GM18507 (cell line): ENCODE data around the gene KIF25.

Experiments used
- DNase-seq: peaks from one replicate; pipeline ENCODE4 v3.0.0; 2011; ENCODE audit warnings: low read depth; ENCODE audit not compliant: insufficient read length; ENCODE audit errors: extremely low spot score
- FAIRE-seq: peaks from 2 replicates; lab custom pipeline; 2011; peaks lifted over from hg19 to GRCh38; lab: Jason Lieb, UNC

The KIF25 gene, protein sequence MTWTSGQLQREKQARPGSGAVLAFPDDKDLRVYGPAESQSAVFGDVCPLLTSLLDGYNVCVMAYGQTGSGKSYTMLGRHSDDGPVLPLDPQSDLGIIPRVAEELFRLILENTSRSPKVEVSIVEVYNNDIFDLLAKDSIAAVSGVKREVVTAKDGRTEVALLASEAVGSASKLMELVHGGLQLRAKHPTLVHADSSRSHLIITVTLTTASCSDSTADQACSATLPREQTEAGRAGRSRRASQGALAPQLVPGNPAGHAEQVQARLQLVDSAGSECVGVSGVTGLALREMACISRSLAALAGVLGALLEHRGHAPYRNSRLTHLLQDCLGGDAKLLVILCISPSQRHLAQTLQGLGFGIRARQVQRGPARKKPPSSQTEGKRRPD

DNA sequence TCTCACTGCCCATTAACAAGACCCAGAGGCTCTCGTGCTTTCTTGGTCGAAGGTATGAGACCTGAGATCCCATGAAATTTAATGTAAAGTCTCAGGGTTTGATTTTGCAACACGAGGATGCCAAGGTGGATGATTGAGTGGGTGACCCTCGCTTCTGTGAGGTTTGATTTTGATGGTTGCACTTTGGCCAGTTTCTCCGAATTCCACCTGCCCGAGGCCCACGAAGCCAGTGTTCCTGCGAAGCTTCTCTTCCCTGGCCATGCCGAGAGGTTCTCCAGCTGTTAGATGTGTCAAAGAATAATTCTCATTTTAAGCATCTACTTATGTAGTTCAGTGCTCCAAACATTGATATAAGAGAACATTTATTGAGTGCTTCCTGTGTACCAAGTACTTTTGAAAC, at the start of gene KIF25:
KIF25 (plus strand) TSS at position 30 of the 400 bp plus-strand sequence. CDS start 31,915 bp downstream, outside the sequence.
- DNase-seq = no peak
- FAIRE-seq = no peak

DNA sequence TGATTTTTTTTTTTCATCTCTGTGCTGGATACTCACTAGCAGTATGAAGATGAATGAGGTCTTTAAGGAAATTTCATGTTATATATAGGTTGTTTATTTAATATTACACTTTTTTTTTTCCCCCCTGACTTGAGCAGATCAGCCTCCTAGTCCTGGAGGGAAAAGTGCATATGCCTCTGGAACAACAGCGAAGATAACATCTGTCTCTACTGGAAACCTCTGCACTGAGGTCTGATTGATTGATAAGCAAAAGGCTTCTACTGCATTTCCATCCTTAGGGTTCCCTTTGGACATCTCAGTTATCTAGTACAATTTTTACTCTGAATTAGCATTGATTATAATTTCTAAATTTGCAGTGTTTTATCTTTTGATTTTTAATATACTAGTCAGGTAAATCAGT, 49.8 kb upstream of the KIF25 start:
- FAIRE-seq (no peak), DNase-seq (no peak)

DNA sequence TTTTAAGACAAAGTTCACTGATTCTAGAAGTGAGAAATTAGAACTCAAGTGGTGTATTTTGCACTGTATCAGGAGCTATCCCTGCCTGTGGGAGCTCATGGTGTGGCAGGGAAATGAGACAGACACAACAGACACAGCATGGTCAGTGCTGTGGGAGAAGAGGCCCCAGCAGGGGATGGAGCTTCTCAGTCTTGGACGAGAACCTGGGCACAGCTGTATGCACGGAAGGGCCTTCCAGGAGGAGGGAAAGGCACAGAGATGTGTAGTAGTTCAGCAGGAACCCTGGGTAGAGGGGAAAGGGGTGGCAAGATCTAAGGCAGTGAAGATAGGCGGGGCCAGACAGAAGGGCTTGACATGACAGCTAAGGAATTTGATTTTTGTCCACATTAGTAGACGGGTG, 48.8 kb upstream of the KIF25 start:
- DNase-seq (no peak), FAIRE-seq (no peak)

DNA sequence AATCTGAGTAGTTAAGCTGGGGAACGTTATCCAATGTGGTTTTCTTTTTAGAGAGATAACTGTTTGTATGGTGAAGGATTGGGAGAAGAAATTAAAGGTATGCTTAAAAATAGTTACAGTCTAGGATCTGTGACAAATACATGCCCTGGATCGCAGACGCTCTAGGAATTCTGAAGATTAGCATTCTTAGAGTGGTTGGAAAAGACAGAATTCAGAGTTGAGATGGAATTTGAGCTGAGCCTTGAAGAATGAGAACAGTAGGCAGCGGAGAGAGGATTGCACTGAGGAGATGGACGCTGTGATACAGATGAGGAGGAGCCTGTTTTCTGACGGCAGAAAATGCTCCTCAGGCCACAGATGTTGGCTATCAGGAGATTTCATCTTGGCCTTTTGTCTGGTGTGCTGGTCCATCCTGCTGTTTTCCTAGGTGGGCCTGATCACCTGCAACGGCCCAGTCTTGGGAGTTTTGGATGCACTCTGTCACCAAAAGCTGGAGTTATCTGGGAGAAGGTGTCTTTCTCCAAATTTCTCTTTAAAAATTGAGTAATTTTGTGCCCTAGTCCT, 48.3 kb upstream of the KIF25 start:
- FAIRE-seq (no peak), DNase-seq (no peak)

DNA sequence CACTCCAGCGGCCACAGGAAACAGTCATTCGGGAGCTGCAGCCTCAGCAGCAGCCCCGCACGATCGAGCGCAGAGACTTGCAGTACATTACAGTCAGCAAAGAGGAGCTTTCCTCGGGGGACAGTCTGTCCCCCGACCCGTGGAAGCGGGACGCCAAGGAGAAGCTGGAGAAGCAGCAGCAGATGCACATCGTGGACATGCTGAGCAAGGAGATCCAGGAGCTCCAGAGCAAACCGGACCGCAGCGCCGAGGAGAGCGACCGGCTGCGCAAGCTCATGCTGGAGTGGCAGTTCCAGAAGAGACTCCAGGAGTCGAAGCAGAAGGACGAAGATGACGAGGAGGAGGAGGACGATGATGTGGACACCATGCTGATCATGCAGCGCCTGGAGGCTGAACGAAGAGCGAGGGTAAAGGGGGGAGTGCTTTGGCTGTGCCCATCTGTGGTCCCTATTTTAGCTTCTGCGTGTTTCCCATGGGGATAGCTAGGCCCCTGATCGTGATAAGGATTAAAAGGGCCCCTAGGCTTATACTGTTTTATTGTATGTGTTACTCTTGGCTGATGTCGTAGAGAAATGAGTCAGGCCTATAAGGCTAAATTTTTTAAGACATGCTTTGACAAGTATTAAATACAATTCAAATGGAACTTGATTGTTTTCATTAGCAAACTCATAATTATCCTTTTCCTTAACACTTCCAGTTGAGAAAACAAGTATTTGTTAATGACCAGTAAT, 45.5 kb upstream of the KIF25 start:
- no peak for FAIRE-seq
- DNase-seq = no peak

DNA sequence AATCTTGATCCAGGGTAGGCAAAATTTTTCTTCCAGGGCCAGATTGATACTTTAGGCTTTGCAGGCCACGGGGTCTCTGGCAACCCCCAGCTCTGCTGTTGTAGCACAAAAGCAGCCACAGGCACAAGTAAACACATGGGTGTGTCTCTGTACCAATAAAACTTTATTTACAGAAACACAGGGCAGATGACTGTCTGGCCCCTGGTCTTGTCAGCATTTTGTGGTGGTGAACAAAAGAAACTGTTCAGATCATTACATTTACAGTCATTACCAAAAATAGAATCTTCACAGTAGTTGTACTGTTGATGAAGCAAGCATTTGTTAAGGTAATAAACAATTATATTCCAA, 45.0 kb upstream of the KIF25 start:
- no peak for DNase-seq
- no peak for FAIRE-seq

DNA sequence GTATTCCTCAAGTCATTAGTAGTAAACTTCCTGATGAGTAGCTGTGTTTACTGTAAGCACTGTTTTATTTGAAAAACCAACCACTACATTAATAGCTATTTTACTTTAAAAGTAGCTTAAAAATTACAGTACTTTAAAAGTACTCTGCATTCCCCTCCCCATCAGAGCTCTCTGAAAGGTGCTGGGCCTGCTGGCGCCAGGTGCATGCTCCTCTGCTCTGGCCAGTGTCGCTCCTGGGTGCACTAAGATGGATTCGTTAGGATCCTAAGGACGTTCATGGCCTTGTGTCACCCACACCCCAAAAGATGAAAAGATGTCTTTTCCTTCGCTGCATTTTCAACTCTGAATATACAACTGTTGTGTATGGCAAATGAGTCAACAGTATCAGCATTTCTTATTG, 43.9 kb upstream of the KIF25 start:
- no peak for FAIRE-seq

DNA sequence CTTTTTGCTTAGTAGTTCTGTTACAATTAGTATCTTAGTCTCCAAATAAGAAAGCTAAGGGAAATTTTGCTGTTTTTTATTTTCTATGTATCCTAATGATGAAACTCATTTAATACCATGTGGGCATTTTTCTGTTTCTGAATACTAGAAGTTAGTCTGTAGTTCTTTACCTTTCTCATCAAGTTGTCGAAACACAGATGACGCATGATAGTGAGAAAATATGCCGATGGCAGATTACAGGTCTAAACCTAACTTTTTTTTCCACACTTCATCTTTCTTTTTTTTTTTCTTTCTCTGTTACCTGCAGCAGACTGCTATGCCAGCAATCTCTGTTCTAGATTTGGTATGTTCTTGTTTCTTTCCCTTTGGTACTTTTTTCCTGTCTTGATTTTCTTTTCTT, 43.3 kb upstream of the KIF25 start:
- DNase-seq = no peak
- FAIRE-seq = no peak

More for the DNA sequence above, 43.9 kb upstream of the KIF25 start:
- DNase-seq = no peak

DNA sequence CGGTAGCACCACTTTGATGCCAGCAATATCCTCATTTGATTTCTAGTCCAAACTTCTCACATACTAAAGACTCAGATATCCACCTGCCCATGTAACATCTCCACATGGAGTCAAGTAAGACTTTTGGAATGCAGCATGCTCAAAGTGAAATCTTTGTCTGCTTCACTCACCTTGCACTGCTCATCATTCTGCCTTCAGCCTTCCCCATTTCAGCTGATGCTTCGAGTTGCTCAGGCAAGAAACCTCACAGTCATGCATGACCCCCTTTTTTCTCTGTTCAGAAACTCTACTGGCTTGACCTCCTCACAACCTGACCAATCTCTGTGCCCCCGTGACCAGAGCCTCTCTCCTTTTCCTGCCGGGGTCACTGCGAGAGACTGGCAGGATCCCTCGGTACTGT, 41.0 kb upstream of the KIF25 start:
- DNase-seq (no peak), FAIRE-seq (no peak)

DNA sequence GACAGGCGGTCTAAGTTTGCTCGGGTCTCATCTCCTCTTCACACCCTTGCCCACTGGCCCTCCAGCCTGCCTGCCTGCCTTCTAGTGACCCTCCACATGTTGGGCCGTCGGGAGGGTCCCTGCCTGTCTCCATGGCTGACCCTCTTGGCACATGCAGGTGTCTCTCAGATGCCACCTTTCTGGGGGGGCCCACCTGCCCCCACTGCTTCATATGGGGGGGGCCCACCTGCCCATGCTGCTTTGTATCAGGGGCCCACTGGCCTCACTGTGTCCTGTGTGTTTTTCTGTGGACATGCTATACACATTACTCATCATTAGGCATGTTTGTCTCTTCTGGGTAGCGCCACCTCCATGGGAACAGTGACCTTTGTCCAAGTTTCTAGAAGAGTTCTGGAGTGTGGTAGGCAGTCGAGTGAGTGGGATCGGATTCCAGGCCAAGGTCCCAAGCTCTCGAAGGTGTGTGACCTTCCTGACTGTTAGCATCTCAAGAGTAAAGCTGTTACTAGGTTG, 40.4 kb upstream of the KIF25 start:
- no peak for FAIRE-seq

DNA sequence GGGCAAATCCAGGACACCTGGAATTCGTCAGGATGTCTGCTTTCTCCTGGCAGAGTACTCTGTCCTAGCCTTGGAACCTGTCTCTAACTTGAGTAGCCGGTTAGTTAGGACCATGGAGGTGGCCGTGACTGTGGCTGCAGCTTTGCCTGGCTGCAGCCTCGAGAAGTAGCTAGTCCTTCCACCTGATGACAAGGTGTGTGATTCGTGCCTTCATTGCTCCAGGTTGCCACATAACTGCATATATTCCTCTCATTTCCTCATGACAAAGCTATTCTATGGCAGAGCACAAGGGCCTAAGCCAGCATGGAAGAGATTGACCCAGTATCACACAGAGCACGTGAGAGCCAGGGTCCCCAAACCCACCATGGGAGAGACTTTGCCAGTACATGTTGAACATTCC, 39.8 kb upstream of the KIF25 start:
- FAIRE-seq (no peak), DNase-seq (no peak)

More for the DNA sequence above, 40.4 kb upstream of the KIF25 start:
- no peak for DNase-seq

DNA sequence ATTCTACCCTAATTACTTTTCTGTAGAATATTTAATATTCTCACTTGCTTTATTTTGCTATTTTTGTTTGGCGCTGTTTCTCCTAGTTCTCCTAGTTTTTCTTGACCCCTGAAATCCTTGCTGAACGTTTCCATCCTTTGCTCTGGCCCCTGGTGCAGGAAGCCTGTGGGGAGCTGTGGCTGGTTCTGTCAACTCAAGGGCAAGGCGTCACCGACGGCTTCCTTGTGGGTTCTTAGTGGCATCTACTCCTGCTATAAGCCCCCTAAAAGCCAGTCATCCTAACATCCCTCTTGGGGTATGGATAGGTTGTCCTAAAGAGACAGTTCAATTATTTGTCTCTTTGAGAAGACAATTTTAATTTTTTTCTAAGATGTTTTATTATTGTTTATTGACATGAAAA, 36.9 kb upstream of the KIF25 start:
- no peak for DNase-seq
- FAIRE-seq = no peak

DNA sequence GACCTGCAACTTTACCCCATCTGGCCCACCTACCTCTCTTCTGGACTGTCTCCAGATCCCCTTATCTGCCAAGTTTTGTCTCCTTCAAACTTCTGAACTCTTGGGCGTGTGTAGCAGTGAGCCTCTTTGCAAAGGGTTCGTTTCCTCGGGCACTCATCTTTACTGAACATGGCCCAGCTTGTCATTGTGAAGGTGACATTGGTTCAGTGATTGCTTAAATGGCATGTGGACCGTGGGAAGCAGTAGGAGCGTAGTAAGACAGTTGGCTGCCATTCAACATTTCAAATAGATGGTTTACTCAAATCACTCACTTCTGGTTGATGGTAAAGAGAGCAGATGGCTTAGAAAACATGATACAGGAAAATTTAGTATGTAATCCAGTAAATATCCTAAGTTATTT, 34.8 kb upstream of the KIF25 start:
- FAIRE-seq = no peak
- DNase-seq = no peak

DNA sequence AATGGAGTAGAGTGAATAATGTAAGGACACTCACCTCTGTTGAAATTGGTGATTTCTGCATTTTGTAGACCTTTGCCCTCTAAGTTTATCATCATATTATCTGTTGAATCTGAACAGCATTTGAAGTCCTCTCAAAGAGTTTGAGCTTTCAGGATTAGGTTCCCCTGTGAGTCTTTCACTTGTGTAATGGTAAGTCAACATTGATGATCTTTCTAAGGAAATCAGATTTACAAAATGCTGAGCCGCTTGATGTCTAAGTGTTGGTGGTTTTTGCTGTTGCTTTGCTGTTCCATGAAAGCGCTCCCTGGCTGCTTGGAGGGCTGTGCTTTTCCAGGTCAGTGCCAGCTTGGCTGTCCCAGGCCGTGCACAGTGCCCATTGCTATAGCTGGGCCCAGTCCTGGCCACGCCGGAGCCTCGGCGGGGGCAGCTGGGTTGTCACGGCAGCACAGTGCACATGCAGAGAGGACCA, 33.8 kb upstream of the KIF25 start:
- DNase-seq (no peak), FAIRE-seq (no peak)

DNA sequence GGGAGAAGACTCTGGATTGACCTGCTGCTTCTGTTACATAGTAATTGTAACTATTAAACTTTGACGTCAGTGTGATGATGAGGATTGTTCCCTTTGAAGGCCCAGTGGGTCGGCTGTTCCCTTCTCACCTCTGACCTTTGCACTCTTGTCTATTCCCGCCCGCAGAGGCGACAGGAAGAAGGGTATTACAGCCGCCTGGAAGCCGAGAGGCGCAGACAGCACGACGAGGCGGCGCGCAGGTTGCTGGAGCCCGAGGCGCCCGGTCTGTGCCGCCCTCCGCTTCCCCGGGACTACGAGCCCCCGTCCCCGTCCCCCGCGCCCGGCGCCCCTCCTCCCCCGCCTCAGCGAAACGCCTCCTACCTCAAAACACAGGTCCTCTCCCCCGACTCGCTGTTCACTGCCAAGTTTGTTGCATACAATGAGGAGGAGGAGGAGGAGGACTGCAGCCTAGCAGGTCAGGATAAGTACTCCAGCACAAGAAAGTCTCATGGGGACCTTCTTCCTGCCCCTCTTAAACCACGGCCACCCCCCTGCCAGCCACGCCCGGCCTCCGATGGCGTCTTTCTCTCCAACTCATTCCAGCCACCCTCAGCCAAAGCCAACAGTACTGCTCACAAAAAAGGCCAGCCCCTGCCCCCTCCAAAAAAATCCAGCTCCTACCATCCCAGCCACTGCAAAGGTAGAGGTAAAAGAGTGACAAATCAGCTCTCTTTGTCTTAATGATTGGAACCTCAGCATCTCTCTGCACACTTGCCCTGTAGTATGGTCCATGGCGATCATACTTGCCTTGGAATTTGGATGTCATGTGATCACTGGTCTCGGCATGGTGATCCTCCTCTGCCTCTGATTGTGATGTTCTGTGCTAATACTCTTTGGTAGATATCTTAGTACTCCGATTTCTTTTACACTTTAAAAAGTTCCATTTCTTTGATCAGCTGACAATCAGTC, 31.6 kb upstream of the KIF25 start:
- no peak for DNase-seq
- no peak for FAIRE-seq

DNA sequence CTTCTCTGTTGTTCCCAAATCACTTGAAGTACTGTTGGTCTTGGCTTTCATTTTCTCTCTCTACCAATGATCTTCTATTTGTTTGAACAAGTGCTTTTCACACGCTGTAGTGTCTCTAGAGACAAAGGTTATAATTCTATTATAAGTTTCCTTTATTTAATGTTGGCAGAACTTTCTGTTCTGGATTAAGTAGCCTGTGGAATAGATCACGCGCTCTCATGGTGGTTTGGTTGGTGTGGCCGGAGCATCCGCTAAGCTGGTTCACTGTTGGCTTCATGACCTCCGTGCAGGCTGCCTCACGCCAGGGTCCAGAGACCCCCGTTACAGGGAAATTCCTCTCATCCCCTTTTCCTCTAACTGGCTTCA, 30.9 kb upstream of the KIF25 start:
- DNase-seq (no peak), FAIRE-seq (no peak)

DNA sequence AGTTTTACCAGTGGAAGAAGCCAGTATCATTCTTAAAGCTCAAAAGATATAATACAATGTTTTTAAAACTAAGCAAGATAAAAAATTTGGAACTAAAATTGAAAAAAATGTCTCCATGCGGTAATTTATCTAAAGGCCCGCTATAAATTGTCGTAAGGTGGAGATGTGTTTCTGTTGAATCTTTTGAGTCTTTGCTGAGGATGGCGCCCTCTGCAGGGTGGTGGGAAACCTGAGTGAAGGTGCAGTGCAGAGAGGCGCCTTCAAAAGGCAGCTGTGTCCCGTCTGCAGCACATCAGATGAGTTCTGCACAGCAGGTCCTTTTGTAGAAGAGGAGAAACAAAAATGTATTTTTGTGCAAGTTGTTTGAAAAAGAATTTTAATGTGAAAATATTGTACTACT, 29.4 kb upstream of the KIF25 start:
- FAIRE-seq (no peak), DNase-seq (no peak)

DNA sequence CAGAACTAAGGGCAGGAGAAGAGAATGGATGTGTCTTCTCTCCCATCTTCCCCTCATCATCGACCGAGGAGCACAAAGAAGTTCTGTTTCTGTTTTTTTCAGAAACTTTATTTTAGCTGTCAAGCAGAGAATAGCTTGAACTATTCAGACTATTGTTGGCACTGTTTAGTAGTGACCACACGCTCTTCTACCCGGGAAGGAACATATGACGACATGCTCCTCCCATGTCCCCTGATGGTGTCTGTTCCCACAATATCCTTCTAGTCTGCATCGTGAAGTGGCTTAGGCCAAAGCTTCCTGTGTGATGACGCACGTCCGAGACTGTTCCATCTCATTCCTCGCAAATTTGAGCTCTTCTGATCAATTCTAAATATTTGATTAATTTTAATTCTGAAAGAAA, 27.2 kb upstream of the KIF25 start:
- FAIRE-seq (no peak), DNase-seq (no peak)

DNA sequence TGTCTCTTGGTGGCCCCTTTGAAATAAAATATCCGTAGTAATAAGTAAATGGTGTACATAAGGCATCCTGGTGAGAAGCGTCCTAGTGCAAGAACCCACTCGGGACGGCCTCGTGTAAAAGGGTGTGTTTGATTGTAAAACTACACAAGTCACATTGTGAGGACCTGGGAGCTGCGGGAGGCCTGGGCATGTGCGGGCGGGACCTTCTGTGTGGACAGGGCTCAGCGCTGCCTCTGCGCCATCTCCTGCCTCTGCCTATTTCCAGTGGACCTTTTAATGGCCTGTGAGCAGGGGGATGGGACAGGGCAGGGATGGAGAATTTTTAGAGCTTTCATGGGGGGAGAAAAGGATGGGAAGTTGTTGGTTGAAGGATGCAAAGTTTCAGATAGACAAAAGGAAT, 25.3 kb upstream of the KIF25 start:
- FAIRE-seq (no peak), DNase-seq (no peak)
